Fibroblast of lung (primary cell): Measurements from ENCODE around the gene PTPN22.

ENCODE experiments used
- EZH2 ChIP-seq: IDR thresholded peaks from 2 replicates; pipeline ENCODE4 v1.5.1; 2012; ENCODE audit warnings: low read length, control low read depth, mild to moderate bottlenecking; ENCODE audit errors: missing control alignments
- TF ChIP-seq, protein P1 (sequence below), 2 donors: IDR thresholded peaks in 1 of 2; conservative IDR thresholded peaks in 1 of 2; 1 replicate in 1 of 2; 2 replicates in 1 of 2; pipeline ENCODE4 v1.5.1; 2011 to 2012; ENCODE audit warnings: low read length in 2 of 2, control low read depth in 1 of 2, inconsistent platforms in 1 of 2, low read depth in 1 of 2, mild to moderate bottlenecking in 1 of 2

- TF ChIP-seq, protein P1, sequence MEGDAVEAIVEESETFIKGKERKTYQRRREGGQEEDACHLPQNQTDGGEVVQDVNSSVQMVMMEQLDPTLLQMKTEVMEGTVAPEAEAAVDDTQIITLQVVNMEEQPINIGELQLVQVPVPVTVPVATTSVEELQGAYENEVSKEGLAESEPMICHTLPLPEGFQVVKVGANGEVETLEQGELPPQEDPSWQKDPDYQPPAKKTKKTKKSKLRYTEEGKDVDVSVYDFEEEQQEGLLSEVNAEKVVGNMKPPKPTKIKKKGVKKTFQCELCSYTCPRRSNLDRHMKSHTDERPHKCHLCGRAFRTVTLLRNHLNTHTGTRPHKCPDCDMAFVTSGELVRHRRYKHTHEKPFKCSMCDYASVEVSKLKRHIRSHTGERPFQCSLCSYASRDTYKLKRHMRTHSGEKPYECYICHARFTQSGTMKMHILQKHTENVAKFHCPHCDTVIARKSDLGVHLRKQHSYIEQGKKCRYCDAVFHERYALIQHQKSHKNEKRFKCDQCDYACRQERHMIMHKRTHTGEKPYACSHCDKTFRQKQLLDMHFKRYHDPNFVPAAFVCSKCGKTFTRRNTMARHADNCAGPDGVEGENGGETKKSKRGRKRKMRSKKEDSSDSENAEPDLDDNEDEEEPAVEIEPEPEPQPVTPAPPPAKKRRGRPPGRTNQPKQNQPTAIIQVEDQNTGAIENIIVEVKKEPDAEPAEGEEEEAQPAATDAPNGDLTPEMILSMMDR (conservative IDR thresholded peaks at IDR 0.05 in 1 of 2, IDR thresholded peaks at IDR 0.05 in 1 of 2; ENCODE audit: low read depth in 1 of 2, low read length in 2 of 2): no peak
- no peak for TF ChIP-seq EZH2
Observed at GRCh38 chr1:113913312-113913668, 41.8 kb upstream of the PTPN22 start.
